Measurements from ENCODE around the gene SORCS3. TPM values are rescaled to one million over a fixed set of nuclear protein-coding genes. Genes with fewer than 3 reads are reported as not detected.
A peak's percentile ranks its signal among the peaks of the same experiment; 100 is the strongest.
"Not testable (repeated sequence)": the region's sequence is repeated elsewhere in the genome, so short reads cannot be mapped to it uniquely, and the experiment has no call there.

SORCS3 gene
- total RNA-seq, 1 experiment from 2014 or later, result not detected

GRCh38 chr10:104690101-104690500, 49.0 kb downstream of the SORCS3 start:
- no peak for DNase-seq (ENCODE audit: low read depth)

GRCh38 chr10:104690959-104691358, 49.9 kb downstream of the SORCS3 start:
- no peak for DNase-seq (ENCODE audit: low read depth)

- no peak for DNase-seq (ENCODE audit: low read depth)
Measured at GRCh38 chr10:104694074-104694473, 53.0 kb downstream of the SORCS3 start.

- not testable (repeated sequence) for DNase-seq (ENCODE audit: low read depth)
Measured at GRCh38 chr10:104703262-104703661, 62.2 kb downstream of the SORCS3 start.

GRCh38 chr10:104706886-104707285, 65.8 kb downstream of the SORCS3 start:
- DNase-seq (ENCODE audit: low read depth), result no peak

- no peak for DNase-seq (ENCODE audit: low read depth)
Measured at GRCh38 chr10:104707602-104708459, 66.7 kb downstream of the SORCS3 start.

- no peak for DNase-seq (ENCODE audit: low read depth)
Measured at GRCh38 chr10:104711302-104711721, 70.2 kb downstream of the SORCS3 start.

GRCh38 chr10:104730593-104730992, 89.5 kb downstream of the SORCS3 start:
- DNase-seq (ENCODE audit: low read depth), result not testable (repeated sequence)

- no peak for DNase-seq (ENCODE audit: low read depth)
Measured at GRCh38 chr10:104731192-104731591, 90.1 kb downstream of the SORCS3 start.

- no peak for DNase-seq (ENCODE audit: low read depth)
Measured at GRCh38 chr10:104732222-104732621, 91.1 kb downstream of the SORCS3 start.

- DNase-seq (ENCODE audit: low read depth), result no peak
Measured at GRCh38 chr10:104734433-104734832, 93.3 kb downstream of the SORCS3 start.

- DNase-seq (ENCODE audit: low read depth), result no peak
Measured at GRCh38 chr10:104735036-104735756, 94.1 kb downstream of the SORCS3 start.

GRCh38 chr10:104735757-104736391, 94.8 kb downstream of the SORCS3 start:
- DNase-seq (ENCODE audit: low read depth), result no peak

GRCh38 chr10:104741127-104741526, 100.0 kb downstream of the SORCS3 start:
- no peak for DNase-seq (ENCODE audit: low read depth)

- no peak for DNase-seq (ENCODE audit: low read depth)
Measured at GRCh38 chr10:104744052-104744451, 103.0 kb downstream of the SORCS3 start.

- DNase-seq (ENCODE audit: low read depth), result no peak
Measured at GRCh38 chr10:104750291-104750690, 109.2 kb downstream of the SORCS3 start.

GRCh38 chr10:104762793-104763192, 121.7 kb downstream of the SORCS3 start:
- DNase-seq (ENCODE audit: low read depth), result no peak

GRCh38 chr10:104766341-104766740, 125.3 kb downstream of the SORCS3 start:
- peak; percentile 69 for DNase-seq (ENCODE audit: low read depth)

GRCh38 chr10:104767282-104767681, 126.2 kb downstream of the SORCS3 start:
- no peak for DNase-seq (ENCODE audit: low read depth)

- no peak for DNase-seq (ENCODE audit: low read depth)
Measured at GRCh38 chr10:104767745-104768144, 126.7 kb downstream of the SORCS3 start.

GRCh38 chr10:104773105-104773504, 132.0 kb downstream of the SORCS3 start:
- DNase-seq (ENCODE audit: low read depth), result no peak

- DNase-seq (ENCODE audit: low read depth), result no peak
Measured at GRCh38 chr10:104774234-104774633, 133.1 kb downstream of the SORCS3 start.
